Endodermal cell (in vitro differentiated cells): ENCODE measurements around the gene BRD2. TPM values are rescaled to one million over a fixed set of nuclear protein-coding genes. Genes with fewer than 3 reads are reported as not detected.

Source experiments
- DNase-seq: peaks from one replicate; pipeline ENCODE4 v3.0.0-alpha.2; 2017
- H3K27ac ChIP-seq: 2 replicates; pipeline ENCODE4 v1.5.1; 2013; ENCODE audit warnings: mild to moderate bottlenecking, low read depth, low read length, moderate library complexity
- H3K27me3 ChIP-seq: 2 replicates; pipeline ENCODE4 v1.6.1; 2013; ENCODE audit warnings: mild to moderate bottlenecking, low read length, moderate library complexity; ENCODE audit not compliant: insufficient read depth, control insufficient read depth, poor library complexity, severe bottlenecking
- H3K36me3 ChIP-seq: 2 replicates; pipeline ENCODE4 v1.7.0; 2013; ENCODE audit warnings: mild to moderate bottlenecking, low read length, moderate library complexity; ENCODE audit not compliant: control insufficient read depth, insufficient read depth
- H3K4me1 ChIP-seq: one replicate; pipeline ENCODE4 v1.7.0; 2013; ENCODE audit warnings: low read length; ENCODE audit not compliant: control insufficient read depth, insufficient read depth
- H3K4me3 ChIP-seq: 2 replicates; pipeline ENCODE4 v1.5.1; 2013; ENCODE audit warnings: mild to moderate bottlenecking, low read length, moderate library complexity
- H3K9ac ChIP-seq: 2 replicates; pipeline ENCODE4 v1.6.1; 2013; ENCODE audit warnings: mild to moderate bottlenecking, low read length, moderate library complexity; ENCODE audit not compliant: poor library complexity, severe bottlenecking; ENCODE audit errors: extremely low read depth
- H3K9me3 ChIP-seq: 2 replicates; pipeline ENCODE4 v1.6.1; 2013; ENCODE audit warnings: mild to moderate bottlenecking, low read length, moderate library complexity; ENCODE audit not compliant: control insufficient read depth
- H3K27ac Mint-ChIP-seq: 2 replicates; pipeline ENCODE4 v1.8.0; 2020; ENCODE audit warnings: mixed read lengths
- H3K27me3 Mint-ChIP-seq: 2 replicates; pipeline ENCODE4 v1.8.0; 2021; ENCODE audit warnings: mild to moderate bottlenecking, mixed read lengths; ENCODE audit not compliant: insufficient read depth
- H3K36me3 Mint-ChIP-seq: 2 replicates; pipeline ENCODE4 v1.8.0; 2020; ENCODE audit warnings: low read depth, mixed read lengths
- H3K4me1 Mint-ChIP-seq: 2 replicates; pipeline ENCODE4 v1.8.0; 2020; ENCODE audit warnings: mixed read lengths
- H3K4me3 Mint-ChIP-seq: 2 replicates; pipeline ENCODE4 v1.8.0; 2020; ENCODE audit warnings: mild to moderate bottlenecking, moderate library complexity, mixed read lengths
- H3K9me3 Mint-ChIP-seq: 2 replicates; pipeline ENCODE4 v1.8.0; 2020; ENCODE audit warnings: mild to moderate bottlenecking, mixed read lengths
- WGBS, 2 experiments: methylation state at CpG; one replicate each; pipeline versions ENCODE4 v1.1.5 to v1.1.7; 2013; ENCODE audit warnings: missing lambda C conversion rate in 2 of 2, mixed read lengths in 1 of 2; ENCODE audit not compliant: insufficient coverage in 1 of 2, insufficient read length in 1 of 2; 5-methylcytosine and 5-hydroxymethylcytosine counted together
- total RNA-seq, 2 donors: library from RNA; stranded (reverse); fragmentation: NEBNext Ultra II Directional in 1 of 2; extraction: Animal tissue kit (Norgen Biotek cat#: 25700) in 1 of 2; gene quantifications; 2 replicates in 1 of 2; 3 replicates in 1 of 2; pipeline ENCODE4 v1.2.1, GENCODE V29; 2021
- TF ChIP-seq, protein P1 (sequence below): fragments of 200-600 bp; sonication (generic); conservative IDR thresholded peaks from 2 replicates; pipeline ENCODE4 v1.5.0; 2021; ENCODE audit warnings: antibody characterized with exemption, mild to moderate bottlenecking

The BRD2 gene
- total RNA-seq, 2 donors from 2014 or later, result 209 to 233 TPM

- DNase-seq, result no peak
- Histone ChIP-seq H3K27ac (no peak overlapping the region), H3K9me3 (no peaks in the 10 kb centered on the region), H3K36me3 (no peaks in the 10 kb centered on the region), H3K27me3 (peaks cover 12% of the 10 kb centered on the region), H3K9ac (no peak overlapping the region), H3K4me3 (no peak overlapping the region), H3K4me1 (no peaks in the 10 kb centered on the region)
- H3K4me1 Mint-ChIP-seq, result peaks cover 9% of the 10 kb centered on the region
- H3K27ac Mint-ChIP-seq, result no peak overlapping the region
- no peak overlapping the region for H3K4me3 Mint-ChIP-seq
- WGBS, 2 experiments, result 78 to 94% methylated on average over 6 of the region's 6 CpGs
- TF ChIP-seq, protein P1, sequence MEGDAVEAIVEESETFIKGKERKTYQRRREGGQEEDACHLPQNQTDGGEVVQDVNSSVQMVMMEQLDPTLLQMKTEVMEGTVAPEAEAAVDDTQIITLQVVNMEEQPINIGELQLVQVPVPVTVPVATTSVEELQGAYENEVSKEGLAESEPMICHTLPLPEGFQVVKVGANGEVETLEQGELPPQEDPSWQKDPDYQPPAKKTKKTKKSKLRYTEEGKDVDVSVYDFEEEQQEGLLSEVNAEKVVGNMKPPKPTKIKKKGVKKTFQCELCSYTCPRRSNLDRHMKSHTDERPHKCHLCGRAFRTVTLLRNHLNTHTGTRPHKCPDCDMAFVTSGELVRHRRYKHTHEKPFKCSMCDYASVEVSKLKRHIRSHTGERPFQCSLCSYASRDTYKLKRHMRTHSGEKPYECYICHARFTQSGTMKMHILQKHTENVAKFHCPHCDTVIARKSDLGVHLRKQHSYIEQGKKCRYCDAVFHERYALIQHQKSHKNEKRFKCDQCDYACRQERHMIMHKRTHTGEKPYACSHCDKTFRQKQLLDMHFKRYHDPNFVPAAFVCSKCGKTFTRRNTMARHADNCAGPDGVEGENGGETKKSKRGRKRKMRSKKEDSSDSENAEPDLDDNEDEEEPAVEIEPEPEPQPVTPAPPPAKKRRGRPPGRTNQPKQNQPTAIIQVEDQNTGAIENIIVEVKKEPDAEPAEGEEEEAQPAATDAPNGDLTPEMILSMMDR, result no peak
- no peaks in the 10 kb centered on the region for H3K36me3 Mint-ChIP-seq
- H3K27me3 Mint-ChIP-seq, result peaks cover 25% of the 10 kb centered on the region
- no peaks in the 10 kb centered on the region for H3K9me3 Mint-ChIP-seq
Observed at GRCh38 chr6:33004940-33005339, 36.5 kb downstream of the BRD2 start.

- H3K9me3 ChIP-seq, result no peaks in the 10 kb centered on the region
- no peak overlapping the region for H3K9ac ChIP-seq
- 94 to 95% methylated on average over 12 to 26 of the region's 26 CpGs for WGBS, 2 experiments
- H3K9me3 Mint-ChIP-seq, result no peaks in the 10 kb centered on the region
- H3K27ac Mint-ChIP-seq, result no peak overlapping the region
- H3K27me3 ChIP-seq, result no peaks in the 10 kb centered on the region
- no peaks in the 10 kb centered on the region for H3K36me3 Mint-ChIP-seq
- H3K4me3 Mint-ChIP-seq, result peak overlapping the region; percentile 64
- no peak for DNase-seq
- H3K4me1 Mint-ChIP-seq, result peaks cover 8% of the 10 kb centered on the region
- TF ChIP-seq, protein P1, result no peak
- no peak overlapping the region for H3K4me3 ChIP-seq
- H3K36me3 ChIP-seq, result no peaks in the 10 kb centered on the region
- no peaks in the 10 kb centered on the region for H3K4me1 ChIP-seq
- H3K27me3 Mint-ChIP-seq, result peaks cover 7% of the 10 kb centered on the region
- H3K27ac ChIP-seq, result no peak overlapping the region
Observed at GRCh38 chr6:33007831-33008400, 39.5 kb downstream of the BRD2 start.

GRCh38 chr6:33008944-33009861 is 40.8 kb downstream of the BRD2 start, which contains the start of gene HLA-DOA:
Gene HLA-DOA, minus strand, starts transcription at chr6:33009591.
- peak within 1 kb of the TSS; percentile 64 for H3K4me3 Mint-ChIP-seq
- no peaks in the 10 kb centered on the region for H3K4me1 ChIP-seq
- H3K27me3 Mint-ChIP-seq, result peaks cover 1% of the 10 kb centered on the region
- peaks cover 8% of the 10 kb centered on the region for H3K4me1 Mint-ChIP-seq
- peak within 1 kb of the TSS; percentile 61 for H3K4me3 ChIP-seq
- H3K36me3 ChIP-seq, result no peaks in the 10 kb centered on the region
- no peak within 1 kb of the TSS for H3K9ac ChIP-seq
- H3K9me3 Mint-ChIP-seq, result no peaks in the 10 kb centered on the region
- no peak within 1 kb of the TSS for H3K27ac ChIP-seq
- H3K27ac Mint-ChIP-seq, result peak within 1 kb of the TSS; percentile 72
- TF ChIP-seq, protein P1, result no peak
- H3K27me3 ChIP-seq, result no peaks in the 10 kb centered on the region
- 51 to 53% methylated on average over 10 to 24 of the region's 24 CpGs for WGBS, 2 experiments
- peak; percentile 94 for DNase-seq
- H3K36me3 Mint-ChIP-seq, result no peaks in the 10 kb centered on the region
- no peaks in the 10 kb centered on the region for H3K9me3 ChIP-seq
